HG02642 (cell line): ENCODE data around the gene PLEKHG1.

Experiments
- ATAC-seq: cut with Tn5 transposase; IDR thresholded peaks from one replicate; pipeline ENCODE4 v1.9.1; 2021; ENCODE audit warnings: mild to moderate bottlenecking; ENCODE audit not compliant: unreplicated experiment, poor library complexity

The PLEKHG1 gene

DNA sequence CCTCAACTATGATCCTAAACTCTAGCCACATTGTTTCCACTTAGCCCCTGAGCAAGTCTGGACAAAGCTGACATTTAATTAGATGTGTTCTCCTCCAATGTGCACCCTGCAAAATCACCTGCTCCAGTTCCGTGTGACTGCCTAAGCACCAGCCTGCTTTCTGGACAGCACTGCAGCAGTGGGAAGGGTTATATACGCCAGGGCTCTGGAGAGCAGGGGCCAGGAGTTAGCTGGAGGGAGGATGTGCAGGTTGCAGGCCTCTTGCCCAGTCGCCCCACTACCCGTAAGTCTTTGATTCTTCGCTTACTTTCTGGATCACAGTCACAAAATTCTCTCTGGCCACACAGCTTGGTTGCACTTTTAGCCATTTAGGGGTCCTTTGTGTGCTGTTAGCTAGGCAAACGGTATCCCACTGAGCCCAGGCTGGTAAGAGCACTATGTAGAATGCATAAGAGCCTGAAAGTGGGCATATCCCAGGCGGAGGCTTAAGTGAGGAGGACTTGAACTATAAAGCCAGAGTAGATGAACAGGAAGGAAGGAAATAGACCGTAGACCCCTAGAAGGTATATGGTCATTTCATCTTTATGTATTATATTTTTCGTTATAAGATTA, 10.7 kb upstream of the PLEKHG1 start:
- ATAC-seq = no peak

DNA sequence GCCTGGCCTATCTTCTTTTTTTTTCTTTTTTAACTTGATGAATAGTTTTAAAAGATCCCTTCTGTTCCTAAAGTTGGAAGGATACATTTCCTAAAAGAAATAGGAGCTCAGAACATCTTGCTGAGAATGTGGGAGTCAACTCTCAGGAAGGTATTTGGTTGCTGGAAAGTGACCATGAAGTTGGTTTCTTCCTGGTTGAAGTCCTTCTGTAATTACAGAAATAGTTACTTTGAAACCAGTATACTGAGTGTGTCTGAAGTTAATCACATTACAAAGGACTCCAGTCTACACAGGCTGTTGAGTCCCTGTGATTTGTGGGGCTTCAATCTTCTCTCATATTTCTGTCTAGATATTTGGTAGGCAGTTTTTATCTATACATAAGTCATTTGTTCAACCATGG, 9.8 kb upstream of the PLEKHG1 start:
- ATAC-seq = no peak

DNA sequence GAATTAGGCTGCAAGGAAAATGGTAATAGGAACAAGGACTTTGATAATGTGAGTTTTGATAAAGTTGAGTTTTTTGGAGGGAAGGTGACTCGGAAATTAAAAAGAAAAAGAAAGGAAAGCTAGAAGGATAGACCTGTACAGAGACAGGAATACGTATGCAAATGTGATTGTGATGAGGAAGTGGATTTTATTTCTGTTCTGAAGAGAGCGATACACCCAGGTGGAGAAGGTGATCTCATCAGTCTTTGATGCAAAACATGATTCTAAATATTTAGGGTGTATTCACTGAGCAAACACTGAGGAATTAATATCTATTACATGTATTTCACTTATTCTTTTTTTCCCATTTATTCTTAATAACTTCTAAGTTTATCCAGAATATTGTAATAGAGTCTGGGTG, 9.2 kb upstream of the PLEKHG1 start:
- ATAC-seq = no peak

DNA sequence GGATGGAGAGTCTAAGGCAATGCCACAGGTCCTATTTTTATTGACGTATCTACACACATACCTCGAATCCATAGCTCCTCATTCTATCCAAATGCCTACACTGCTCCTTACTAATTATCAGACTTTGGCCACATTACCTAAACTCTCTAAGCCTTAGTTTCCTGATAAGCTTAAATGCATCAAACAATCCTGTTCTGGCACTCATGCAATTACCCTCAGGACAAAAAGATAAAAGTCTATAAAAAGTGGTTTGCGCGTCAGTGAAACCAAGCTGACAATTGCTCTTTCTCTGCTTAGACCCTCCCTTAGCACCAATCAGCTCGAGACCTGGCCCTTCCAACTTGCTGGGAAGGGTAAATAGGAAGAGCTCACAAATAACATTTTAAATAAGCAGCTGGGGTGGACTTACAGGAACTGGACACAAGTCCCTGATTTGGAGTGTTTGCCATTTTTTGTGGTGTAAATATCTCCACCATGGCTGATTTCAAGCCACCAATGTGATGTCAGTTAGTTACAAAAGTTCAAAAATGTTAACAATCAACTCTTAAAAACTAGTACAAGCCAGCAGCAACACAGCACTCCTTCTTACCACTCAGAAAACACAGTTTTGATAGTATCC, 7.2 kb upstream of the PLEKHG1 start:
- ATAC-seq = no peak

DNA sequence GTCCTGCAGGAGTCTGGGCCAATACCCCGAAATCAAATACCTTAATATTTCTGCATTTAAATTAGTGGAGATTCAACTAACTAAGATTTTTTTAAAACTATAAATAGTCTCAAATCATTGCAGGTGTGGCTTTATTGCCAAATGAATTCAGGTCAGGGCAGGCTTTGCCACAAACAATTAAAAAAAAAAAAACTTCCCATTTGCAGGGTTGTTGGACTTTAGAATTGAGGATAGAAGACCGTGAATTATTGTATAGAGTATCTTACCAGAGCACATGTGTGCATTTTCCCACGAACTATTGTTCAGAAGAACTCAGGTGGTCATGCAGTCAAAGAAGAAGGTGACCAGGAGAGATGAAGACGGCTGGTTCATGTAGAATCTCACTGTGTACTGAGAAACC, 6.6 kb upstream of the PLEKHG1 start:
- ATAC-seq = no peak

DNA sequence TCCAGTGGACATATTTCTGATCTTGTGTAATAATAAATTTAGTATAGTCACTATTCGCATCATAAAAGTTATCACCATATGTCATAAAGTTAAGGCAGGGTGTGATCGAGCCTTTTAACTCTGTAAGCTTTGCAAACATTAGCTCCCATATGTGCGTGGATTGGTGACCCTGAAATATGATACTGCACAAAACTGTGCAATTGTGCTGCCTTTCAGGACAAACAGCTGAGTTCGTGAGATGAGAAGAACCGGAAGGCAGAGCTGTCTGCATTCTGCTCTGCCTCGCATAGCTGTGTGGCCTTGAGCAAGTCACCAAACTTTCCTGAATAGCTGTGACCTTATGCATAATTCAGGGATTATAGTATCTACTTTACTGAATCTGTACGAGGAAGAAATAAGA, 3.2 kb upstream of the PLEKHG1 start:
- no peak for ATAC-seq

DNA sequence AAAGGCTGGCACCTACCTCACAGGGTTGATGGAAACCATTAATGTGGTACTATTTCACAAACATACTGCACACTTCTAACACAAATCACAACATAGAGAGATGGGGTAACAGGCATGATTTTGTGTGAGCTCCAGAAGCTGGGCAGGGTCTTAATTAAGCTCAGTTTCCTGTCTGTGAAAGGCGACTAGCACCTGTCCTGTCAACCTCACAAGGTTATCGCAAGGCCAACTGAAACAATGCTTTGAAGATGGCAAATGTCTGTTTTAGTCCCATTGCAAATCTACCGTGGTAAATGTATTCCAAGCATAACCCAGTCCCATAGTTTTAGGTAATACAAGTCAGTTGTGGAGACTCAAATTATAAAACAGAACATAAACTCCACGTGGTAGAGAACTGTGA, 1.3 kb upstream of the PLEKHG1 start:
- ATAC-seq = no peak

DNA sequence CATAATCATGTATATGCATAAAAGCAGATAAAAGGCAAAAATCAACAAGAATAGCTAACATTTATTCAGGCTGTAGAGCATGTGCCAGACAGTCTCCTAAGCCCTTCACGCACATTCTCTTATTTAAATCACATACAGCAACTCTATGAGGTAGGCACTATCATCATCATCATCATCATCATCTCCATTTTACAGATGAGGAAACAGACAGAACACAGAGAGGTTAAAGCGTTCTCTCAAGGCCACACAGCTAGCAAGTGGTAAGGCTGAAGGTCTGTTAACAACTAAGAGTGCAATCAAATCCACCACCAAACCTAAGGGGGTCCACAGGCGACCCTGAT, 857 bp upstream of the PLEKHG1 start:
- ATAC-seq = no peak

DNA sequence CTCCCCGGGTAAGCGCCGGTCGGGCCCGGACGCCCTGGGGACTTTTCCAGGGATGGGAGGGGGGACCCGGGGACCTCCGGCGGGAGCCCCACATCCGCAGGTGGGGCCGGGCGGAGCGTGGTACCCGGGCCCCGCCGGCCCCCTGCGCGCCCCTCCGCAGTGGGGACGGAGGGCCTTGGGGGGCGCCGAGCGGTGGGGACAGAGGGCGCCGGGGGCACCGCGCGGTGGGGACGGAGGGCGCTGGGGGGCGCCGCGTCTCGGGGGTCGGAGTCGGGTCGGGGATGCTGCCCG, 270 bp downstream of the PLEKHG1 start:
- peak; percentile 25 for ATAC-seq

DNA sequence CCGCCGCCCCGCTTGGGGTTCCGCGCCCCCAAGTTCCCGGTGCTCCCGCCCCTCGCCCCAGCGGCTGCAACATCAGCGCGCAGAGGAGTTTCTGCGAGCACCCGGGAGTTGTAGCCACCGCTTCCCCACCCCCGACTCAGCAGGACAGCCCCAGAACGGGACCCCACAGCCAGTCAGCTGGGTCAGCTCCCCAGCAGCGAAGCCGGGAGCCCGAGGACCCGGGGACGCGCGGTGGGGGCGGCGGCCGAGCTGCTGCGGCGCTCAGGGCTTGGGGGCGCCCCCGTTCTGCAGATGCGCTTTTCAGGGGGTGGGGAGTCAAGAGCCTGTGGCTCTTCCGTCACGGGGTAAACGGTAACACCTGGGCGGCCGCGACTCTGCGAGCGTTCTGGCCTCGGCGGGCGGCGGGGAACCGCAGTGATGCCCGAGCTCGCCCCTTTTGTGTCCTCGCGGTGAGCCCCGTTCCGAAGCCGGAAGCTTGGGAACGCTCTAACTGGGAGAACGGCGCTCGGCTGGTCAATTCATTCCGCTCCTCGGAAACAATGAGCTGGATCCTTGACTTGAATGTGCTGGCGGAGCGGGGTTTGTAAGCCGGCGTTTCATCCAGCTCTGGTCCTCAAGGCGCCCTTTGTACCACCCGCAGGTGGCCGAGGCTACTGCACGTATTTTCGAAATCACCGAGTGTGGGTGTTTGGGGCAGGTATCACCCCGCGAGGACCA, 774 bp downstream of the PLEKHG1 start:
- ATAC-seq = peak; percentile 67

DNA sequence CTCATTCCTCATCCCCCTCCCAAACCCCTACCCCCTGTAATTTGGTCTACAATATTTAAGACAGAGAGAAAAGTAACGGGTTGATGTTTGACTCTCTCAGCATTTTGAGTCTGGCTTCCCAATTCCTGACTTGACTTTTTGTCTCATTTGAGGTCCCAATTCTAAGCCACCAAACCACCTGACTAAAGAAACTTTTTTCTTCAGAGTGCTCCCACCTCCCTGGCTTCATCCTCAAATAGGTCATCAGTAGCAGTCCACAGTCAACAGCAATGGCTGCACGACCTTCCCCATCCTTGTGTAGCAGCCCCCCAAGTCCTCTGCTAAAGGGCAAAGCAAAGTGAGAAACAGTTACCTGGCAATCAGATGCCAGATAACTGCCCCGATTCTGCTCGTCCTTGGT, 1.8 kb downstream of the PLEKHG1 start:
- no peak for ATAC-seq

DNA sequence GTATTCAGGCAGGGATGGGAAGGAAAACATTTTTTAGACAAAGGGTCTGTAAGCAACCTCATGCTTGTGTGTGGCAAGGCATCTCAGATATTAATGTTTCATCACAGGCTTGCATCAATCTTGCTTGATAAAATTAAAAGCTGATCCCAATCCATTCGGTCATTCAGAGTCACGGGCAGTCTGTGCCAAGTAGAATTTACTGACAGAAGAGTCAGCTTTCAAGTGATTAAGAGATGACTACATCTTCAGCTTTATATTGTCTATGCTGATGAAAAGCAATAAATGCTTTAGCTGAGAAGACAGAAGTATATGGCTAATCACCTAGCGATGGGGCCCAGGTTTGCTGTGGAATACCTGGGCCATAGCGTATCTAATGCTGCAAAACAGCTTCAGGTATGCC, 3.5 kb downstream of the PLEKHG1 start:
- ATAC-seq = no peak

DNA sequence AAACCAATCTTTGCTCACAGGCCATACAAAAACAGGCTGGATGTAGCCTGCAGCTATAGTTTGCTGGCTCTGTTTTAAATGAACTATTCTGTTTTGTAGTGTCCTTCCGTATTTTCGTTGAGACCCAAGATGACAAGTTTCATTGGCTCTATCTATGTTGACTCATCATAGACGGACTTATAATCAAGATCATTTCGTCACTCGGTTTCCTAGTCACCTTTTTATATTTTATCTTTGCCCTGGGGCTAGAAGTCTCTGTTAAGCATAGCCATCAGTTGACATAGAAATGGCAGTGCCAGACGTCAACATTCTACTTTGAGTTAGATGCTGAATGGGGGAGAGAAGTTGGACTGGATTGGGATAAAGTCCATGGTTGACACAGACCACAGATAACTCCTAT, 4.8 kb downstream of the PLEKHG1 start:
- ATAC-seq = no peak

DNA sequence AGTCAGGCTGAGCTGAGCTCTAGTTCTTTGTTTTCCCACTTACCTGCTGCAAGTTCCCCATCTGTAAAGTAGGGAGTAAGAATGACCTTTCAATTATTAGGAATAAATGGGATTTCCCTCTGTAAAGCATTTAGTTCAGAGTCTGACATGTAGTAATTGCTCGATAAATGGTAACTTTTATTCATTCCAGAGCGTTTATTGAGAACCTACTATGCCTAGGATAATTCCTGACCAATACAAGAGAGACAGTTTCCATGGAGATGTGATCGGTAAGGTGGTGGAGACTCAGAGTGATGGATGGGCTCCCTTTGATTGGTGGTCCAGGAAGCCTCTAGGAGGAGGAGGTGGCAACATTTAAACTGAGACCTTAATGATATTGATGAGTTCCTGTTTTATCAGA, 5.6 kb downstream of the PLEKHG1 start:
- no peak for ATAC-seq

DNA sequence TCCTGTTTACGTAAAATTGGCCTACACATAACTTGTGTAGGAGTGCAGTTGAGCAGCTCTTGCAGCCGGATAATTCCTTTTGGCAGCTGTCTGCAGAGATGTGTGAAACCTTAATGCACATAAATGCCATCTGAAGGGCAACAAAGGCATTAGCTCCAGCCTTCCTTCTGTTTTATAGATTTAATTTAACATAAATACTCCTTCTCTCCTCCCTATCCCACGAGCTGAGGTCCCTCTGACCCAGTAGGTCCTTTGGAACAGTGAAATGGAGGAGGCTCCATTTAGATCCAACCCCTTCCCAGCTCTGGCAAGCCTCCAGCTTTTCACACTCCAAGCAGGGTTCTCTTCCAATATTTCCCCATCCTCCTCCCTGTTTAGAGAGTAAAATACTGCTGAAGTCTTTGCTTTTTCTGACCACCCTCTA, 6.5 kb downstream of the PLEKHG1 start:
- ATAC-seq = no peak

DNA sequence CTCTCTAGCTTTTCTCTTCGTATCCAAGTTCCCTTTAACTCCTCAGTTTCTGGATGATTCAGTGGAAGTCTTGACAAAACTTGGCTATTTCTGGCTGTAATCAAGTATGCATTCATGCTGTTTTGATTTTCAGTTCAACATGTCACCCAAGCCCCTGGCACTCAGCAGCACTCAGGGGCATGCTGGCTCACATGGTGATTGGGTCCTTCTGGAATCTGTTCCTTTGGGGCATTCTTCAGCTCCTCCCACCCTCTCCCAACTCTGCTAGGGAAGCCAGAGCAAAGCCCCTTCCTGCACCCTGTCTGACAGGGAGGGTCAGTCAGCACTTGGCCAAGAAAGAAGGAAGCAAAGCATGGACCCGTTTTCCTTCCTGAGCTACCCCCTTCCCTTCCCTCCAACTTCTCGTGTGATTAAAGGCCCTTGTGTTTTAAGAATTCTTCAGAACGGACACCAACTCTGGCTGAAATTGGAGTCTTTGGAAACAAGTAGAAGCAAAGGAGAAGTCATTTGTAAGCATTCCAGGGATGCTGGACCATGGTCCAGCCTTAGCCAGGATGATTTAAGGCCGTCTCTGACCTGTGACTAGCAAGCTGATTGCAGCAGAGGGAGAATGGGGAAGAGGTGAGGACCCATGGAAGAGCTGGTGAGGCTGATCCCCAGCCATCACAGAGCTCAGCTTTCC, 7.1 kb downstream of the PLEKHG1 start:
- ATAC-seq = no peak

DNA sequence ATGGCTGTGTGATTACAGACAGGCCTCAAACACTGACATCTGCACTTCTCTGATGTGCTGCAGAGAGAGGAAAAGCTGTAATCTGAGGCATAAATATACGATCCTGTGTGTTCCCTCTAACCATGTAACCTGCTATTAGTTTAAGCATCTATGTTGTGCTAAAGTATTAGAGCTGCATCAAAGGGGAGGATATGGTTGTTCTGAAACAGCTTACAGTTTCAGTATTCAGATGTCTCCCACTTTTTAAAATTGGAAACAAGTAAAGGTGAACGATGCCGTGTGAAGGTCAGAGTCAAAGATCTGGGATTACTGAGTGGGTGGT, 7.6 kb downstream of the PLEKHG1 start:
- ATAC-seq = no peak

DNA sequence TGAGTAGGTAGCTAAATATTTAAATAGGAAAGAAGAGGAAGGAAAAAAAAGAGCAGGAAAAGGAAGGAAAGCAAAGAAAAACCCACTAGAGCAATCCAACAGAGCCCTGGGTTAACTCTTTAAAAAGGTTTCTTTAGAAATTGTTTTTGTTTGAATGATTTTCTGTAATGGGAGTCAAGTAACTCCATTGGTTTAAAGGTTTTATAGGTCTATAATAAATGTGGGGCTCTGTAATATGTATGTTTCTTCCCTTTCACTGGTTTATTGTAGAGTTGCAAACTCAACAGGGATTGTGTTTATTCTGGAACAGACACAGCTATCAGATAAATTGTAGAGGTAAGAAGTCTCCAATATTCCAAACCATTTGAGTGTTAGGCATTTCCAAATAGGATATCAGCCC, 10.9 kb downstream of the PLEKHG1 start:
- no peak for ATAC-seq

DNA sequence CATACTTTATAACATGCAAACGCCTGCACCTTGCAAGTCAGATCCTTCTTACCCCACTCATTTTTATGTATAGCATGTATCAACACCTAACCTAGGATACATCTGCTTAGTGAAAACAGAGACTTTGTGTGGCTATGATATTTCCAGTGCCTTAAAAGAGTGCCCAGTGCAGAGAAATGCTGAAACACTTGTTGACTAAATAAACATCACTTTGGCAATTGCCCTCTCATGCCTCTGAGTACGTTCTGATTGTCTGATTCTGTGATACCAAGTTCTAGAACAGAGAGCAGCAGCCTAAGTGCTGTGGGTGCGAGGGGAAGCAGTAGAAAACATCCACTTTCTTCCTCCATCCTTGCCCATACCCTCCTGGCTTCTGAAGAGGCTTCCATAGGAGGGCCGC, 13.6 kb downstream of the PLEKHG1 start:
- no peak for ATAC-seq

DNA sequence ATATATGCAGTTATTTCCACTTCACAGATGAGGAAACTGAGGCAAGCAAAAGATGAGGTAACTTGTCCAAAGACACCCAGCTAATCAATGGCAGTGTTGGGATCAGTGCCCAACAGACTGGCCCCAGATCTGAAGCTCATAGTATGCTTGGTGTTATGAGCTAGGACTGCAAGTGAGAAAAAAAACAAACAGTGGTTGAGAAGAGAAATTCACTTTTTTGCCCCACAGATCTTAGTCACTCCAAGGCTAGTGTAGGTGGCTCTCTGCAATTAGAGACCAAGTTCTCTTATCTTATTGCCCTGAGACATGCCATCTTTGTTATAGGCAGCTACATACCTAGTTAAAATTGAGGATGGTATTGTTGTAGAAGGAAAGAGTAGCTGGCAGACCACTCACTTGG, 16.3 kb downstream of the PLEKHG1 start:
- ATAC-seq = no peak

DNA sequence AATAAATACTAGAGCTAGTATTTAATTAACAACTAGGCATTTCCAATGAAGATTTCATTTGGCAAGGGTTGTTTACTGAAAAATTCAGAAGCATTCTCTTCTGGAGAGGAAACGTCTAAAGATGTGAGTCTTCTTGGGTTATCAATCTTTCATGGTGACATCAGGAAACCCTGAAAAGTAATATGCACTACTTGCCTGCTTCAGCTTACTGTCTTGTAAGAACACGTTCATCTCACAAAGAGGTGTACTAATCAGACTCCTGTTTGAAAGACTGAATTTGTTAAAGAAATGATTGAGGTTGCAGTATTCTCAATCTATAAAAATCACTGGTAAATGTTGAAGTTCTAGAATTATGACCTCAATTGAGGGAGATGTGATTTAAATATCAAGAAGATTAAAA, 16.9 kb downstream of the PLEKHG1 start:
- no peak for ATAC-seq

DNA sequence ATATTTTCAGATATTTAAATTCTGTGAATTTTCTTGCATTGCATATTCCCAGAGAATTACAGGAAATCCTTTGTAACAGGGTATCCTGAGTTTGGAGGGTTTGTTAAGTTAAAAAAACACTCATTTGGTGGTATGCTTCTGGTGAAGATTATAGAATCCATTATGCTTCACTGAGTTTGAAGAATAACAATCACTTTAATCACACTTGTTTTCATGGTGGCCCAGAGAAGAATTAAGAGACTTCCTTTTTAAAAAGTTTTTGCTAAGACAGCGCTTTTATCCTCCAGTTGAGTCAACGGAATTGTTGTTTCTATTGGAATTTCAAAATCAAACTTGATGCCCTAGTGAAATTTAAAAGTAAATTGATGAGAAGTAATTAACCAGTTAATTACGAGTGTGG, 17.4 kb downstream of the PLEKHG1 start:
- no peak for ATAC-seq
